MM.1S (cell line): ENCODE measurements around the gene KCNN4.

ENCODE experiments used
- EZH2 ChIP-seq: fragments of 300-600 bp; sonication (generic); optimal IDR thresholded peaks from 2 replicates; pipeline ENCODE3; 2017; ENCODE audit warnings: low read depth, mild to moderate bottlenecking, antibody characterized with exemption, low read length, mixed read lengths
- EZH2phosphoT487 ChIP-seq: fragments of 300-600 bp; sonication (generic); IDR thresholded peaks from 2 replicates; pipeline ENCODE4 v1.6.1; 2018; ENCODE audit warnings: antibody characterized with exemption, low read length
- TF ChIP-seq, protein P1 (sequence below): fragments of 300-600 bp; sonication (generic); IDR thresholded peaks from 2 replicates; pipeline ENCODE4 v1.5.1; 2016; ENCODE audit warnings: antibody characterized with exemption, low read length, mixed read lengths

DNA sequence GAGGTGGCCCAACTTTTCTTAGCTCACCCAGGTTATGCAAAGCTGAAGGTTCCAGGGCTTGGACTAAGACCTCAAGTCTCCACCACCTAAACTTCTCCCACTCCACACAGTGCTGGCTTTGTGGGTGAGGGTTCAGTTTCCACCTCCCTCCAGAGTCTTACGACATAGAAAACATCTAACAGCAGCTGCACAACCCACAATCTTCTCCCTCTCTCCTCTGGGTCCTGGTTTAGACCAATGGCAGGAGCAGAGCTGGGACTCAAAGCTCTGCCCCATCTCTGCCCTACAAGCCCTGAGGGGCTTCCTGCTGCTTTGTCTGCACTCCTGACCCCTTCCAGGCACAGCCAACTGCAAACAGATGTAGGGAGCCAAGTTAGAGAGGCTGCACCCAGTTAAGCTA is 48.9 kb downstream of the KCNN4 start:
- TF ChIP-seq EZH2 = no peak
- TF ChIP-seq, protein P1, sequence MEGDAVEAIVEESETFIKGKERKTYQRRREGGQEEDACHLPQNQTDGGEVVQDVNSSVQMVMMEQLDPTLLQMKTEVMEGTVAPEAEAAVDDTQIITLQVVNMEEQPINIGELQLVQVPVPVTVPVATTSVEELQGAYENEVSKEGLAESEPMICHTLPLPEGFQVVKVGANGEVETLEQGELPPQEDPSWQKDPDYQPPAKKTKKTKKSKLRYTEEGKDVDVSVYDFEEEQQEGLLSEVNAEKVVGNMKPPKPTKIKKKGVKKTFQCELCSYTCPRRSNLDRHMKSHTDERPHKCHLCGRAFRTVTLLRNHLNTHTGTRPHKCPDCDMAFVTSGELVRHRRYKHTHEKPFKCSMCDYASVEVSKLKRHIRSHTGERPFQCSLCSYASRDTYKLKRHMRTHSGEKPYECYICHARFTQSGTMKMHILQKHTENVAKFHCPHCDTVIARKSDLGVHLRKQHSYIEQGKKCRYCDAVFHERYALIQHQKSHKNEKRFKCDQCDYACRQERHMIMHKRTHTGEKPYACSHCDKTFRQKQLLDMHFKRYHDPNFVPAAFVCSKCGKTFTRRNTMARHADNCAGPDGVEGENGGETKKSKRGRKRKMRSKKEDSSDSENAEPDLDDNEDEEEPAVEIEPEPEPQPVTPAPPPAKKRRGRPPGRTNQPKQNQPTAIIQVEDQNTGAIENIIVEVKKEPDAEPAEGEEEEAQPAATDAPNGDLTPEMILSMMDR = no peak
- no peak for TF ChIP-seq EZH2phosphoT487
